HCEC 1CT (cell line): Measurements from ENCODE around the gene STK35.
A peak's percentile ranks its signal among the peaks of the same experiment; 100 is the strongest.

Experiments
- DNase-seq: peaks from one replicate; pipeline ENCODE4 v3.0.0-alpha.2; 2017

Gene STK35

DNA sequence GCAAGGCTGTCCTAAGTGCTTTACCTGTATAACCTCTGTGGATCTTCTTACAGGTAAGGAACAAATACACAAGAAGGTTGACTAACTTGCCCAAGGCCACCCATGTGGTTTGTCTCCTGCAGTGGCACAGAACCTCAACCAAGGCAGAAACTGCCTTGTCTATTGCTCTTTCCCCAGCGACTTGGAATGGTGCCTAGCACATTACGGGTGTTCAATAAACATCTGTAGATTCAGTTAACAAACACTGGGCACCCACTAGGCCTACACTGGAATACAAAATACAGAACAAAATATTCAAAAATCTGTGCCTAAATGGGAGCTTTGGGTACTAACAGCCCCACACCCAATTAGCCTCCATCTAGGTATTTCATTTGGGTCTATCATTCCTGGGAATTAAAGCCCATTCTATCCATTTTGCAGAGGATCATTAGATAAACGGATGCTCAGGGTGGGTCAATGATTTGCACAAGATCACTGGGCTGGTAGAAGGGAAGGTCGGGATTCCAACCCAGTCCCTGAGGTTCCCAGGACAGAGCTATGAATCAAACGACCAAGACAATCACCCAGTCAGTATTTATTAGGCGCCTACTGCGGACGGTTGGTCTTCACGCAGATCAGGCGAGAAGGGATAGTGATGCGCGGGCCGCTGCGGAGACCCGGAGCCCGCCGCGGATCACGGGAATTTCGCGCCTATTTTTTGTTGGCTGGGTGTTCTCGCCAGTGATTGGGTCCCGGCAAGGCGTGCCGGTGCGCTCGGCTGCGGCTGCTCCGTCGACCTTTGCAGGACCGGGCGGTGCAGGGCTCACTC, at the start of gene STK35:
STK35 (plus strand) TSS at position 771 of the 808 bp plus-strand sequence. CDS start 55 bp downstream, outside the sequence.
- DNase-seq, result no peak

DNA sequence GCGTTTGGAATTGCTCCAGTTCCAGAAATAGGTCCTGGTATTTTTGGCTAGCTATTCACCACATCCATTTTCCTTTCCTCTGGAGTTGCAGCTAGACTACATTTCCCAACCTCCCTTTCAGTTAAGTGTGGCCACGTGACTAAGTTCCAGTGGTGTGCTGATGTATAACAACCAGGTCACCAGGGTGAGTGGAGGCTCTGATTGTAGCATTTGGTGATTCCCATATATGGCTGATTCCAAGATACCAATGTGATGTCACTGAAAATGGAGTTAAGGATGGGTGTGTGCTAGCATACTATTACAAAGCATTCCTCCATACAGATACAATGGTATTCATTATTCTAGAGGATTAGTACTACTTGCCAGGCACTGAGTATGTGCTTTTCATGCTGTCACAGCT, 49.7 kb upstream of the STK35 start:
- DNase-seq, result no peak

- DNase-seq, result no peak
Measured at GRCh38 chr20:2052741-2053140, 48.9 kb upstream of the STK35 start.

- DNase-seq, result no peak
Measured at GRCh38 chr20:2053615-2054014, 48.0 kb upstream of the STK35 start.

DNA sequence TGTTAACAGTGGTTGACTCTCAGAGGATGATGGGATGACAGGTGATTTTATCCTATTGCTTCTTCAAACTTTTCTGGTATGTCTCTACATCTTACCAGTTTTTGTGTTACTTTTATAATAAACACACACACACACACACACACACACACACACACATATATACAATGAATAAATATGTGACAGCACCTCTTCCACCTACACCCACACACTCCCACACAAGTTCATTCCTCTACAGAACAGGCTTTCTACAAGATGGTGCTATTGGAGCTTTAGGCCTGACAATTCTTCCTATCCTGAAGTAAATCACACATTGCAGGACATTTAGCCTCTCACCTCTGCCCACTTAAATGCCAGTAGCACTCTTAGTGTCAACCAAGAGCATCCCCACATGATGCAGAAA, 46.7 kb upstream of the STK35 start:
- no peak for DNase-seq

GRCh38 chr20:2059411-2059810, 42.2 kb upstream of the STK35 start:
- DNase-seq, result no peak

GRCh38 chr20:2065099-2065498, 36.5 kb upstream of the STK35 start:
- no peak for DNase-seq

DNA sequence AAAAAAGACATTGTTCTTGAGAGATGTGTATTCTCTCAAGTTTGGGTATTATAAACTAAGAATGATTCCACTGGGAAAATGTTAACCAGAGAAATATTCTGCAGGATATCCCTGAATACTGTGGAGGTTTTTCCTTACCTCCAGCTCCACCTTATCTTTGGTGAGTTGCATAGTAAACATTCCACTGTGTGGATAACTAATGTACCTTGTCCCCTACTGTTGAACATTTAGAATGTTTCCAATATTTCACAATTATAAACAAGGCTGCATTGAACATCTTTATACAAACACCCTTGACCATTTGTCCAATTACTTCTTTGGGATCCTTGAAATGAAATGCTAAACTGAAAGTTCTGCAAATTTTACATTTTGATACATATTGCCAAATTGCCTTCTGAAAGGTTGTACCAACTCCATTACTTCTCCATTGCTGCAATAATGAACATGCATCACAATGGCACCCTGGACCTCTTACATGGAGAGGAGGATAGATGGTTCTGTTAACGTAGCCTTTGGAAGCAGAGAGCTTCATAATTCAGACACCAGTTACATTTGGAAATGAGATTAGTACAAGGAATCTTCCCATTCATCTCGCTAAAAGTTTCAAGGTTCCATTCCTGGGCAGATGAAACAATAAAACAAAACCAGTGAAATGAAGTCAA, 35.0 kb upstream of the STK35 start:
- DNase-seq, result no peak

GRCh38 chr20:2080532-2081224, 20.9 kb upstream of the STK35 start:
- DNase-seq, result no peak

- DNase-seq, result no peak
Measured at GRCh38 chr20:2084703-2085102, 16.9 kb upstream of the STK35 start.

DNA sequence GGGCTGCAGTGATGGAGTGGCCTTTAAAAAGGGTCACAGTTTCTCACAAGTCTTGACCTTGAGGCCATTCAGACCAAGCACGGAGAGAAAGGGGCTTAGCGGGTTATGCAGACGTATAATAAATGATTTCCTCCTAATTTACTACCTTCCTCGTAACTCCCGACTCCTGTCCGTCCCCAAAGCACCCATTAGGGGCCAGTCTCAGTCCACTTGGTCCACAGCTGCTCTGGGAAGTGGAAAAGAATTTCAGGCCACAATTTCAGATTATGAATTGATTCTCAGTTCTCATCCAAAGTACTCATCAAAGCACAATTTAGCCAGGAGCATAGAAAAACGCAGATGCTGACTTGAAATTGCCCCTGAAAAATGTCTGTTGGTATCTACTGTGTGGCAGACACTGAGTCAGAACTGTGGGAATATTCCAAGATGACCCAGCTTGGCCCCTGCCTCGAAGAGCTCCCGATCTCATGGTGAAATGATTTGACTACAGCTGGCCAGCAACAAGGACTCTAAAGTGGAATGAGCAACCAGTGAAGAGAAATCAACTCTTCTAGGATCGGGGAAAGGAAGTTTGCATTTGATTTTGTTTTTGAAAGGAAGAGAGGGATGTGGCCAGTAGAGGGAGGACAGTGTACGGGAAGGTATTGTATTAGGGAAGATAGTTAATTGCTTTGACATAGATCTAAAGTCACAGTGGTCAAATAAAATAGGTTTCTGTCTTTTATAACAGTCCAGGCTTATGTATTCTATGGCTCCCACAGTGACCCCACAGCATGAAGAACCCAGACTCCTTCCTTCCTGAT, 15.2 kb upstream of the STK35 start:
- DNase-seq, result peak; percentile 13

DNA sequence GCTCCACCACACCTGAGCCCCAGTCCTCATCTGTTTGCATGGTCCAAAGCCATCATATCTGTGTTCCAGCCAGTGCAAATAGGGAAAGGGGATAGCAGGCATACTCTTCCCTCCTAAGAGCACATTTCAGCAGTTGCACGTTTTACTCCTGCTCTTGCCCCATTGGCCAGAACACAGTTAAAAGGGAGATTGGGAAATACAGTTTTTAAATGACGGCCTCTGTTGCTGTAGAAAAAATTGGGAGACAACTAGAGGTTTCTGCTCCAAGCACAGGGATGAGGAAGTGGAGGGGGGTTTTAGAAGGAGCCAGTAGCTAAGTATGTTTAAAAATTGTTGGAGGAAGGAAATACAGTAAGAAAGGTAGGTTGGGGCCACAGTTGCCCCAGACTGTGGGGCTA, 14.6 kb upstream of the STK35 start:
- DNase-seq, result no peak

DNA sequence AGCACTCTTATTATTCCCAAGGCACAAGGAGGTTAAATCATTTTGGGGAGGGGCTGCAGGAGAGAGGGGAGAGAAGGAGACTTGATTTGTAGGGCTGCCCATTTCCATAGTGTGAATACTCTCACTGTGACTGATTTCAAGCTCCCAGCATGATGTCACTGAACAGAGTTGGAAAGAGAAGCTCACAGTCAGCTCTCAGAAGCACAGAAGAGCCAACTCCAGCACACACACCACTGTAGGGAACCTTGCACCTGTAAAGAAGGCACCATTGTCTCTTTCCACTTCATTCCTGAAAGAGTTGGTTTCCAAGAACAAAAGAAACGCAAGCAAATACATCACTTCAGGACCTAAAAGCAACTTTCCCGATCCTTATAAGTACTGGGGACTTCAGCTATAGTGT, 12.7 kb upstream of the STK35 start:
- no peak for DNase-seq

DNA sequence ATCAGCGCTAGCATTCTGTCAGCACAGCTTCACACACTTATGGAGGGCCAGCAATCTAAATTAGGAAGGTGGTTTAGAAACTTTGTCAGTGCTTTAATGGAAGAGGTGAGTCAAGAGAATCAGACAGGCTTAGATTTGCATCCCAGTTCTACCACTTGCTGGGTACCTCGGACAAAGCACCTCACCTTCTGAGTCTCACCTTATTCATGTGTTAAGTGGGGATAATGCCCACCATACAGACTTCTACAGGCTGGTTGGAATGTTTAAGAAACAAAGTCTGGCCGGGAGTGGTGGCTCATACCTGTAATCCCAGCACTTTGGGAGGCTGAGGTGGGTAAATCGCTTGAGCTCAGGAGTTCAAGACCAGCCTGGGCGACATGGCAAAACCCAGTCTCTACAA, 12.2 kb upstream of the STK35 start:
- DNase-seq, result no peak

DNA sequence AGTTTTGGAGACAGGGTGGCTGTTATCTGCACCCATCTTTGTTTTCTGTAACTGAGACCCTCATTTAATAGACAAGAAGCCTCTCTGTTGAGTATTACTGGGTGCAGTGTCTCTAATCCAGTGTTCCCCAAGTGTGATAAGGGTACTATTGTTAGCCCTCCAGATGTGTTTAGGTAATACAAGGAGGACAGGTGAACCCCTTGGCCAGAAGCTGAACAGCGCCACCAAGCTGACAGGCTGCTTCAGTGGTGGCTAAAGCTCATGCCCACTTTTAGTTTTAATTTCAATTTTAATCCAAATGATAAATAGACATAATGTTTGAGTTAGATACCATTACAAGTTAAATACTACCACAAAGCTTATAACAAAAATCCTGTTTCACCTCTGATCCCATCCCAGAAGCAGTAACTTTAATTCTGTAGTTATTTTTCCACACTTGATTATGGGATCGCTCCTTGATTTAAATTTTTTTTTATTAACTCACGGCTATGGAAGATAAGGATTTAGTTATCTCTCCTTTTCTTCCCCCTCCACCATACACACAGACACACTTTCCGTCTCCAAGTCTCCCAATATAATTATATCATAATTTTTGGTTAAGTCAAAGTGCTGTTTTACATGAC, 8.4 kb upstream of the STK35 start:
- DNase-seq, result no peak

GRCh38 chr20:2093883-2094282, 7.7 kb upstream of the STK35 start:
- no peak for DNase-seq

DNA sequence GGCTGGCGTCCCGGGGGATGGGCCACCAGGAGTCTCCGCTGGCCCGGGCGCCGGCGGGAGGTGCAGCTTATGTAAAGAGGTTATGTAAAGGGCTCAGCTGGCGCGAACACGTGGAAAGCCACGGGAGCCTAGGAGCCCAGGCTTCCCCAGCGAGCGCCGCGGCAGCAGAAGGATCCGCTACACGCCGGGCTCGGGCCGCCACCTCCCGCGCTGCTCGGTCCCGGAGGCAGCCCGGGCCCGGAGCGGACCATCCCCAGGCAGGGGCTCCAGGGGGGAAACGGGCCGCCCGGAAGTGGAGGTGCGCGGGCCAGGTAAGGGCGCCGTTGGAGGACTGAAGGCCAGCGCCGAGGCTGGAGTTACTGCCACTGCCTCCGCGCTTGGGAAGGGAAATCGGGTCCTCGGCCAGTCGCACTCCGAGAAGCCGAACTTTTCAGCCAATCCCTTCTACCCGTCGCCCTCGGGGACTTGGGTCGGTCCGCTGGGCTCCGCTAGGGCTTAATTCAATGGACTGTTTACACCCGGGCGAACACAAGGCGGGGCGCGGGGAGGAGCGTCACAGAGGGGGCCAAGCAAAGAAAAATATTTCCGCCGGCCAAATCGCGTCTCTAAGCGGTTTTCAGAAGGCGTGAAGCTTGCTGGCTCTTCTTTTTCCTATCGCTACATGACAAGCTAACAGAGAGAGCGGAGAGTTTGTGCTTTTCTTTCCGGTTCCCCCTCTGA, 398 bp downstream of the STK35 start:
- peak; percentile 92 for DNase-seq

DNA sequence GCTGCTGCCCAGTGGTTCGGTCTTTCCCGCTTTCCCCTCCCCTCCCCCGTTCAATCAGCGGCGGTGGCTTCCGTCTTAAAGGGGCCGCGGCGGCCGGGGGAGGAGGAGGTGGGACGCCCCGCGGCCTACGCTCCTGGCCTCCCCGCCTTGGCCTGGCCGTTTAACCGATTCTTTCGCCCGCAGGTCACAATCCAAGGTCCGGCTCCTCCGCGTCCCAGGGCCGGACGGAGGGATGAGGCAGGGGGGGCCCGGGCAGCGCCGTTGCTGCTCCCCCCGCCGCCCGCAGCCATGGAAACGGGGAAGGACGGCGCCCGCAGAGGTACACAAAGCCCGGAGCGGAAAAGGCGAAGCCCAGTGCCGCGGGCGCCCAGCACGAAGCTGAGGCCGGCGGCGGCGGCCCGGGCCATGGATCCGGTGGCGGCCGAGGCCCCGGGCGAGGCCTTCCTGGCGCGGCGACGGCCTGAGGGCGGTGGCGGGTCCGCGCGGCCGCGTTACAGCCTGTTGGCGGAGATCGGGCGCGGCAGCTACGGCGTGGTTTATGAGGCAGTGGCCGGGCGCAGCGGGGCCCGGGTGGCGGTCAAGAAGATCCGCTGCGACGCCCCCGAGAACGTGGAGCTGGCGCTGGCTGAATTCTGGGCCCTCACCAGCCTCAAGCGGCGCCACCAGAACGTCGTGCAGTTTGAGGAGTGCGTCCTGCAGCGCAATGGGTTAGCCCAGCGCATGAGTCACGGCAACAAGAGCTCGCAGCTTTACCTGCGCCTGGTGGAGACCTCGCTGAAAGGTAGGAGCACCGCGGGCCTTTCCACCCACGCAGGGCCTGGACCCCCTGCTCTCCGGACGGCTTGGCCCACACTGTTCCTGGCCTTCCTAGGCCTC, 1.2 kb downstream of the STK35 start:
- peak; percentile 77 for DNase-seq

GRCh38 chr20:2103461-2104153, 2.0 kb downstream of the STK35 start:
- DNase-seq, result no peak

GRCh38 chr20:2104236-2104635, 2.6 kb downstream of the STK35 start:
- DNase-seq, result no peak
